IMR-90 (cell line): ENCODE data around the gene NPS. TPM values are rescaled to one million over a fixed set of nuclear protein-coding genes. Genes with fewer than 3 reads are reported as not detected.

Experiments used
- ATAC-seq: fragments of 200-7000 bp; cut with Tn5 transposase; 2 replicates; pipeline ENCODE4 v1.9.1; 2020; ENCODE audit warnings: low read depth, mild to moderate bottlenecking, moderate library complexity
- BruUV-seq: library from RNA; stranded (reverse); fragments of 400-500 nt; replicated peaks from 2 replicates; lab custom pipeline; 2021; lab: Mats Ljungman, UMichigan
- CTCF ChIA-PET: fragments of 300-600 bp; formaldehyde crosslinking; extraction: SDS; loops from one replicate; lab custom pipeline; 2021; ENCODE audit warnings: antibody characterized with exemption; lab: Yijun Ruan, JAX
- POLR2A ChIA-PET: fragments of 300-600 bp; sonication (Branson Sonifier 250); formaldehyde crosslinking; loops from one replicate; lab custom pipeline; 2022; ENCODE audit warnings: antibody characterized with exemption; ENCODE audit not compliant: unreplicated experiment; lab: Charles Lee
- DNase-seq: peaks from one replicate; pipeline ENCODE4 v3.0.0; 2013
- H2AFZ ChIP-seq: replicated peaks from 2 replicates; pipeline ENCODE3; 2013; ENCODE audit warnings: low read length, mild to moderate bottlenecking; ENCODE audit not compliant: poor library complexity
- H2AK5ac ChIP-seq: 2 replicates; pipeline ENCODE4 v1.6.1; 2013; ENCODE audit warnings: low read depth, low read length, inconsistent platforms
- H2AK9ac ChIP-seq: replicated peaks from 2 replicates; pipeline ENCODE3; 2013; ENCODE audit warnings: mild to moderate bottlenecking, low read depth, low read length, moderate library complexity; ENCODE audit not compliant: poor library complexity
- H2BK120ac ChIP-seq: 2 replicates; pipeline ENCODE4 v1.6.1; 2013; ENCODE audit warnings: low read depth, low read length, inconsistent platforms
- H2BK15ac ChIP-seq: 3 replicates; pipeline ENCODE4 v1.6.1; 2013; ENCODE audit warnings: low read depth, low read length, inconsistent platforms
- H2BK20ac ChIP-seq: 2 replicates; pipeline ENCODE4 v1.6.1; 2013; ENCODE audit warnings: low read depth, mild to moderate bottlenecking, inconsistent platforms, low read length, moderate library complexity
- H2BK5ac ChIP-seq: 2 replicates; pipeline ENCODE4 v1.6.1; 2013; ENCODE audit warnings: mild to moderate bottlenecking, low read depth, low read length, inconsistent platforms; ENCODE audit not compliant: poor library complexity, severe bottlenecking
- H3K14ac ChIP-seq: replicated peaks from 2 replicates; pipeline ENCODE4 v1.6.1; 2013; ENCODE audit warnings: low read depth, low read length, inconsistent platforms
- H3K18ac ChIP-seq: 2 replicates; pipeline ENCODE4 v1.6.1; 2013; ENCODE audit warnings: low read depth, low read length, control low read depth
- H3K23ac ChIP-seq: 2 replicates; pipeline ENCODE4 v1.6.1; 2013; ENCODE audit warnings: low read depth, low read length, inconsistent platforms
- H3K27ac ChIP-seq: 2 replicates; pipeline ENCODE4 v1.5.1; 2013; ENCODE audit warnings: mild to moderate bottlenecking, control low read depth, low read length; ENCODE audit not compliant: insufficient read depth
- H3K27me3 ChIP-seq: 2 replicates; pipeline ENCODE4 v1.6.1; 2013; ENCODE audit warnings: low read length; ENCODE audit not compliant: control insufficient read depth, insufficient read depth
- H3K36me3 ChIP-seq: 2 replicates; pipeline ENCODE4 v1.6.1; 2013; ENCODE audit warnings: low read length, mixed read lengths; ENCODE audit not compliant: control insufficient read depth, insufficient read depth
- H3K4ac ChIP-seq: 2 replicates; pipeline ENCODE4 v1.6.1; 2013; ENCODE audit warnings: low read depth, low read length, inconsistent platforms
- H3K4me1 ChIP-seq: 2 replicates; pipeline ENCODE4 v1.6.1; 2013; ENCODE audit warnings: low read length, mixed read lengths; ENCODE audit not compliant: control insufficient read depth, insufficient read depth
- H3K4me2 ChIP-seq: 2 replicates; pipeline ENCODE4 v1.6.1; 2013; ENCODE audit warnings: low read depth, mild to moderate bottlenecking, control low read depth, low read length, moderate library complexity
- H3K4me3 ChIP-seq: 2 replicates; pipeline ENCODE4 v1.5.1; 2013; ENCODE audit warnings: low read depth, mild to moderate bottlenecking, control low read depth, low read length, moderate library complexity; ENCODE audit not compliant: insufficient read depth
- H3K56ac ChIP-seq: 2 replicates; pipeline ENCODE4 v1.6.1; 2013; ENCODE audit warnings: low read length, inconsistent platforms; ENCODE audit not compliant: insufficient read depth; ENCODE audit errors: extremely low read depth
- H3K79me1 ChIP-seq, 2 experiments: 2 replicates each; pipeline ENCODE4 v1.6.1; 2013; ENCODE audit warnings: low read length in 2 of 2, inconsistent platforms in 1 of 2, low read depth in 1 of 2
- H3K9ac ChIP-seq: 2 replicates; pipeline ENCODE4 v1.6.1; 2013; ENCODE audit warnings: low read depth, low read length, control low read depth
- H3K9me1 ChIP-seq: 2 replicates; pipeline ENCODE4 v1.6.1; 2013; ENCODE audit warnings: low read length, inconsistent platforms; ENCODE audit not compliant: insufficient read depth
- H3K9me3 ChIP-seq: 2 replicates; pipeline ENCODE4 v1.6.1; 2013; ENCODE audit warnings: low read length; ENCODE audit not compliant: control insufficient read depth, insufficient read depth
- H4K20me1 ChIP-seq: 2 replicates; pipeline ENCODE4 v1.6.1; 2013; ENCODE audit warnings: low read length, inconsistent platforms; ENCODE audit not compliant: insufficient read depth
- H4K5ac ChIP-seq: 2 replicates; pipeline ENCODE4 v1.6.1; 2013; ENCODE audit warnings: mild to moderate bottlenecking, low read depth, low read length, control low read depth
- H4K8ac ChIP-seq, 2 experiments: 2 replicates each; pipeline ENCODE4 v1.6.1; 2013; ENCODE audit warnings: low read depth in 2 of 2, low read length in 2 of 2, control low read depth in 1 of 2, inconsistent platforms in 1 of 2
- H4K91ac ChIP-seq: 2 replicates; pipeline ENCODE4 v1.6.1; 2013; ENCODE audit warnings: low read depth, low read length, inconsistent platforms; ENCODE audit not compliant: insufficient read depth
- CHD1 ChIP-seq: IDR thresholded peaks from 2 replicates; pipeline ENCODE4 v1.6.1; 2012; ENCODE audit warnings: low read depth, low read length, improper control_type of control experiment
- FOS ChIP-seq: fragments of 150-350 bp; IDR thresholded peaks from 2 replicates; pipeline ENCODE4 v1.6.1; 2016; ENCODE audit warnings: low read depth, low read length
- POLR2A ChIP-seq: IDR thresholded peaks from 2 replicates; pipeline ENCODE4 v1.6.1; 2012; ENCODE audit warnings: mild to moderate bottlenecking, low read depth, low read length
- RFX5 ChIP-seq: IDR thresholded peaks from 2 replicates; pipeline ENCODE4 v1.8.0; 2012; ENCODE audit warnings: low read depth, mild to moderate bottlenecking, low read length, moderate library complexity
- SMC3 ChIP-seq: fragments of 150-350 bp; IDR thresholded peaks from 2 replicates; pipeline ENCODE4 v1.6.1; 2016; ENCODE audit warnings: low read depth, mild to moderate bottlenecking, antibody characterized with exemption, low read length, moderate library complexity
- WGBS, 2 experiments: methylation state at CpG; one replicate each; pipeline versions ENCODE4 v1.1.5 to v1.1.7; 2013; ENCODE audit warnings: missing lambda C conversion rate in 2 of 2; ENCODE audit not compliant: insufficient read length in 1 of 2; ENCODE audit errors: extremely low coverage in 2 of 2; 5-methylcytosine and 5-hydroxymethylcytosine counted together
- dilution Hi-C: fragments of 300-500 bp; cut with HindIII; formaldehyde crosslinking; loops from one replicate; pipeline ENCODE4 v1.14.3; 2018; ENCODE audit warnings: low sequenced_read_pairs; ENCODE audit not compliant: unreplicated experiment
- in situ Hi-C: fragments of 300-500 bp; cut with MboI; formaldehyde crosslinking; loops from 3 replicates; pipeline ENCODE4 v1.14.3; 2019; ENCODE audit warnings: low sequenced_read_pairs, inconsistent platforms, mixed read lengths
- intact Hi-C: fragments of 100-400 bp; cut with micrococcal nuclease; formaldehyde crosslinking; loops from 2 replicates; pipeline ENCODE4 v1.10.0; 2022
- polyA plus RNA-seq, 3 experiments: library from polyadenylated mRNA; depleted of rRNA; stranded (reverse); fragments of >200 nt; gene quantifications; 2 replicates each; pipeline ENCODE4 v1.2.3, GENCODE V29; 2012; ENCODE audit warnings: low replicate concordance in 1 of 3
- total RNA-seq: library from RNA; depleted of rRNA; stranded (reverse); fragments of >200 nt; gene quantifications from 2 replicates; pipeline ENCODE4 v1.2.3, GENCODE V29; 2012

Gene NPS
- total and polyA plus RNA-seq, 2 of the 4 experiments (the other 2 are of a cell fraction), result not detected

- TF ChIP-seq FOS, result no peak
- no peak for TF ChIP-seq CHD1
- no peak for TF ChIP-seq SMC3
- TF ChIP-seq POLR2A, result no peak
- TF ChIP-seq RFX5, result no peak
- WGBS, 2 experiments, result no CpG with 5 or more reads among the region's 3 CpGs
- dilution Hi-C loops, result no loop called here
These were observed 20.9 kb downstream of the NPS start for GRCh38 chr10:127570036-127570435.

More at GRCh38 chr10:127570036-127570435, 20.9 kb downstream of the NPS start:
- Histone ChIP-seq H2BK5ac (no peak overlapping the region), H3K18ac (no peak overlapping the region), H3K4me3 (no peak overlapping the region), H2BK15ac (no peak overlapping the region), H2BK20ac (no peak overlapping the region), H3K9me1 (no peaks in the 10 kb centered on the region), H4K20me1 (no peaks in the 10 kb centered on the region), H3K79me1 (no peaks in the 10 kb centered on the region), H2AFZ (no peak overlapping the region), H2BK120ac (no peak overlapping the region), H3K27me3 (no peaks in the 10 kb centered on the region), H4K91ac (no peak overlapping the region), H3K14ac (no peak overlapping the region), H2AK5ac (no peak overlapping the region), H4K8ac (no peak overlapping the region), H3K56ac (no peak overlapping the region), H3K23ac (no peak overlapping the region), H3K4me2 (no peak overlapping the region), H3K4me1 (no peaks in the 10 kb centered on the region), H4K5ac (no peak overlapping the region), H3K9me3 (no peaks in the 10 kb centered on the region), H3K4ac (no peak overlapping the region), H3K36me3 (no peaks in the 10 kb centered on the region), H2AK9ac (no peak overlapping the region), H3K9ac (no peak overlapping the region), H3K27ac (no peak overlapping the region)
- BruUV-seq, result no TSS peak
- ChIA-PET POLR2A (no interaction called here), CTCF (no interaction called here)
- in situ Hi-C loops (no loop called here), intact Hi-C loops (loop anchor here (10.0 kb wide), 2 partner anchors 455 to 1625 kb away; no protein-coding TSS in a partner anchor)
- ATAC-seq (no peak), DNase-seq (no peak)
